Measurements from ENCODE around the gene PLOD1. TPM values are rescaled to one million over a fixed set of nuclear protein-coding genes. Genes with fewer than 3 reads are reported as not detected.

Gene PLOD1
- total and polyA plus RNA-seq, 2 of the 13 experiments (the other 11 are each of a cell fraction or from before 2014, with no cell fraction given) = 70.1 to 318 TPM

GRCh38 chr1:11979851-11980675 is 45.5 kb downstream of the PLOD1 start, which contains the start of gene MFN2 (continued):
- no peak; the same call in 1 of the 2 replicates for TF ChIP-seq TSC22D2 (CRISPR knock-in tag; IDR thresholded peaks at IDR 0.05; ENCODE audit: borderline replicate concordance)
- TF ChIP-seq CBX2 (IDR thresholded peaks at IDR 0.05; ENCODE audit: low read depth, low read length) = no peak
- TF ChIP-seq CBX2 (CRISPR knock-in tag; IDR thresholded peaks at IDR 0.05; ENCODE audit: low read depth) = no peak
- TF ChIP-seq ATAD3A (CRISPR knock-in tag; IDR thresholded peaks at IDR 0.05) = no peak
- no peak for TF ChIP-seq NFE2 (CRISPR knock-in tag; IDR thresholded peaks at IDR 0.05)
- peak; percentile 83 for TF ChIP-seq SP5 (CRISPR knock-in tag; IDR thresholded peaks at IDR 0.05; ENCODE audit: borderline replicate concordance, low read depth)
- peak; percentile 88; the same call in 1 of the 2 replicates for TF ChIP-seq ZNF564 (CRISPR knock-in tag; IDR thresholded peaks at IDR 0.05)
- TF ChIP-seq NKX3-1 (CRISPR knock-in tag; IDR thresholded peaks at IDR 0.05) = peak; percentile 63; the same call in 1 of the 2 replicates
- TF ChIP-seq ZNF883 (CRISPR knock-in tag; IDR thresholded peaks at IDR 0.05; ENCODE audit: not compliant biosample characterization) = peak; percentile 70
- no peak for TF ChIP-seq CC2D1A (CRISPR knock-in tag; IDR thresholded peaks at IDR 0.05)
- TF ChIP-seq ZNF44 (CRISPR knock-in tag; IDR thresholded peaks at IDR 0.05) = no peak
- TF ChIP-seq, protein P1, sequence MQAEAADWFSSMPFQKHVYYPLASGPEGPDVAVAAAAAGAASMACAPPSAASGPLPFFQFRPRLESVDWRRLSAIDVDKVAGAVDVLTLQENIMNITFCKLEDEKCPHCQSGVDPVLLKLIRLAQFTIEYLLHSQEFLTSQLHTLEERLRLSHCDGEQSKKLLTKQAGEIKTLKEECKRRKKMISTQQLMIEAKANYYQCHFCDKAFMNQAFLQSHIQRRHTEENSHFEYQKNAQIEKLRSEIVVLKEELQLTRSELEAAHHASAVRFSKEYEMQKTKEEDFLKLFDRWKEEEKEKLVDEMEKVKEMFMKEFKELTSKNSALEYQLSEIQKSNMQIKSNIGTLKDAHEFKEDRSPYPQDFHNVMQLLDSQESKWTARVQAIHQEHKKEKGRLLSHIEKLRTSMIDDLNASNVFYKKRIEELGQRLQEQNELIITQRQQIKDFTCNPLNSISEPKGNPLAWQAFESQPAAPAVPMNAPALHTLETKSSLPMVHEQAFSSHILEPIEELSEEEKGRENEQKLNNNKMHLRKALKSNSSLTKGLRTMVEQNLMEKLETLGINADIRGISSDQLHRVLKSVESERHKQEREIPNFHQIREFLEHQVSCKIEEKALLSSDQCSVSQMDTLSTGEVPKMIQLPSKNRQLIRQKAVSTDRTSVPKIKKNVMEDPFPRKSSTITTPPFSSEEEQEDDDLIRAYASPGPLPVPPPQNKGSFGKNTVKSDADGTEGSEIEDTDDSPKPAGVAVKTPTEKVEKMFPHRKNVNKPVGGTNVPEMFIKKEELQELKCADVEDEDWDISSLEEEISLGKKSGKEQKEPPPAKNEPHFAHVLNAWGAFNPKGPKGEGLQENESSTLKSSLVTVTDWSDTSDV (CRISPR knock-in tag; IDR thresholded peaks at IDR 0.05) = no peak; the same call in none of the 2 replicates
- no peak for TF ChIP-seq SMYD3 (CRISPR knock-in tag; IDR thresholded peaks at IDR 0.05)
- TF ChIP-seq ZNF441 (CRISPR knock-in tag; IDR thresholded peaks at IDR 0.05; ENCODE audit: borderline replicate concordance) = peak; percentile 38; the same call in 1 of the 2 replicates
- TF ChIP-seq, protein P2, sequence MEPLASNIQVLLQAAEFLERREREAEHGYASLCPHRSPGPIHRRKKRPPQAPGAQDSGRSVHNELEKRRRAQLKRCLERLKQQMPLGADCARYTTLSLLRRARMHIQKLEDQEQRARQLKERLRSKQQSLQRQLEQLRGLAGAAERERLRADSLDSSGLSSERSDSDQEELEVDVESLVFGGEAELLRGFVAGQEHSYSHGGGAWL (CRISPR knock-in tag; IDR thresholded peaks at IDR 0.05) = peak; percentile 82
- peak; percentile 74 for TF ChIP-seq SKI (IDR thresholded peaks at IDR 0.05; ENCODE audit: partially characterized antibody)
- TF ChIP-seq SATB2 (CRISPR knock-in tag; IDR thresholded peaks at IDR 0.05) = 0 out of 2 replicates have a peak, but pooled peaks have one; percentile 23
- TF ChIP-seq STAT5B (CRISPR knock-in tag; IDR thresholded peaks at IDR 0.05) = no peak
- TF ChIP-seq SAP130 (CRISPR knock-in tag; IDR thresholded peaks at IDR 0.05; ENCODE audit: low read depth) = peak; percentile 74
- TF ChIP-seq, protein P3, sequence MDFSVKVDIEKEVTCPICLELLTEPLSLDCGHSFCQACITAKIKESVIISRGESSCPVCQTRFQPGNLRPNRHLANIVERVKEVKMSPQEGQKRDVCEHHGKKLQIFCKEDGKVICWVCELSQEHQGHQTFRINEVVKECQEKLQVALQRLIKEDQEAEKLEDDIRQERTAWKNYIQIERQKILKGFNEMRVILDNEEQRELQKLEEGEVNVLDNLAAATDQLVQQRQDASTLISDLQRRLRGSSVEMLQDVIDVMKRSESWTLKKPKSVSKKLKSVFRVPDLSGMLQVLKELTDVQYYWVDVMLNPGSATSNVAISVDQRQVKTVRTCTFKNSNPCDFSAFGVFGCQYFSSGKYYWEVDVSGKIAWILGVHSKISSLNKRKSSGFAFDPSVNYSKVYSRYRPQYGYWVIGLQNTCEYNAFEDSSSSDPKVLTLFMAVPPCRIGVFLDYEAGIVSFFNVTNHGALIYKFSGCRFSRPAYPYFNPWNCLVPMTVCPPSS (IDR thresholded peaks at IDR 0.05) = no peak
- TF ChIP-seq, protein P4, sequence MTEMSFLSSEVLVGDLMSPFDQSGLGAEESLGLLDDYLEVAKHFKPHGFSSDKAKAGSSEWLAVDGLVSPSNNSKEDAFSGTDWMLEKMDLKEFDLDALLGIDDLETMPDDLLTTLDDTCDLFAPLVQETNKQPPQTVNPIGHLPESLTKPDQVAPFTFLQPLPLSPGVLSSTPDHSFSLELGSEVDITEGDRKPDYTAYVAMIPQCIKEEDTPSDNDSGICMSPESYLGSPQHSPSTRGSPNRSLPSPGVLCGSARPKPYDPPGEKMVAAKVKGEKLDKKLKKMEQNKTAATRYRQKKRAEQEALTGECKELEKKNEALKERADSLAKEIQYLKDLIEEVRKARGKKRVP (CRISPR knock-in tag; IDR thresholded peaks at IDR 0.05) = 0 out of 4 replicates have a peak, but pooled peaks of 1 of the 2 experiments have one; percentile 43
- no peak for TF ChIP-seq ZNF652 (CRISPR knock-in tag; IDR thresholded peaks at IDR 0.05; ENCODE audit: borderline replicate concordance, low read depth)
- peak; percentile 68; the same call in 1 of the 2 replicates for TF ChIP-seq KMT2A (CRISPR knock-in tag; IDR thresholded peaks at IDR 0.05)
- no peak for TF ChIP-seq ZNF839 (CRISPR knock-in tag; IDR thresholded peaks at IDR 0.05; ENCODE audit: borderline replicate concordance)
- TF ChIP-seq MXD4 (CRISPR knock-in tag; IDR thresholded peaks at IDR 0.05) = peak; percentile 76
- no peak for TF ChIP-seq NBN (conservative IDR thresholded peaks at IDR 0.05)
